Measurements from ENCODE around the gene PREX1.

PREX1 gene

DNA sequence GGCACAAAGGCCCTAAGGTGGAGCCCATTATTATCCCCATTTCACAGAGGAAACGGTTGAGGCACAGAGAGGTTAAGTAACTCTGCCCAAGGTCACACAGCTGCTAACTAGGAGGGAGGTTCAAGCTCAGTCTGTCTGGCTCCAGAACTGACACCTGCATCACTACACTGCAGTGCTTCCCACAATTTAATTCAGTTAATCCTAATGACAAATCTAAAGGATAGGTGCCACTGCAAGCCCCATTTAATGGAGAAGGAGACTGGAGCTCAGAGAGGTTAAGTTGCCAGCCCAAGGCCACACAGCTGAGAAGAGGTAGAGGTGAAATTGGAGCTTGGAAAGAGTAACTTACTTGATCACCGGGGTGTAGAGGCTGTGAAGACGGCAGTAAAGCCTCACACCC, 148.8 kb downstream of the PREX1 start:
- DNase-seq: no peak

DNA sequence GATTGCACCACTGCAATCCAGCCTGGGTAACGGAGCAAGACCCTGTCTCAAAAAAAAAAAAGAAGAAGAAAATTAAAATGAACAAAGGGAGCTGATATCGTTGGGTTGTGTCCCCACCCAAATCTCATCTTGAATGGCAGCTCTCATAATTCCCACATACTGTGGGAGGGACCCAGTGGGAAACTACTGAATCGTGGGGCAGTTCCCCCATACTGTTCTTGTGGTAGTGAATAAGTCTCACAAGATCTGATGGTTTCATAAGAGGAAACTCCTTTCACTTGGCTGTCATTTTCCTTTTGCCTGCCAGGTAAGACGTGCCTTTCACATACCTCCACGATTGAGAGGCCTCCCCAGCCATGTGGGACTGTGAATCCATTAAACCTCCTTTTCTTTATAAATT, 149.4 kb downstream of the PREX1 start:
- DNase-seq: no peak

DNA sequence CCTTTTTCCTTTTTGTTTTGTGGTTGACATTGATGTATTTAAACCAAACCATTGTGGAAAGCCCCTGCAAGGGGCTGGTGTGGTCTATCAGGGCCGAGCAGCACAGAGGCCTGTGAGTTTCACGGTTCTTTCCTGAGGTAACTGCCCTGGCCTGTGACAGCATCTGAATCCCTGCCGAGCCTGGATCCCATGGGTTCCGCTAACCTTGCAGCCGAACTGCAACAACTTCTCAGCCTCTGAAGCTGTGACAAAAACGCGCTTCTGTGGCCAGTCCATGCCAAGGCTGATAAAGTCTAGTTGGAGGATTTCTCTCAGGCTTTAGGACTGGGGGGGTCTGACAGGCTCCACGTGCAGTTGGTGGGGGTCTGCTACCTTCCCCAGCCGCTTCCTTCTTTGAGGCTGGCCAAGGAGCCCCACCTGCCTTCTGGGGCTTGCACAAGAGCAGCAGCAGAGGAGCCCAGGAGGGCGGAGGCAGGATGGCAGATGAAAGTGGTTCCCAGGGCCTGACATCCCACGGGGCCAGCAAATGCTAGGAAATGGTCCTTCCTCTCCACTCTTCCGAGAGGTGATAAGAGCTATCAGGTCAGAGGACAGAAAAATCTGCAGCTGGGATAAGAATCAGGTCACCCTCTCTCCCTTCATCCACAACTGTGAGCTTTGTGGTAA, 150.9 kb downstream of the PREX1 start:
- DNase-seq: no peak

DNA sequence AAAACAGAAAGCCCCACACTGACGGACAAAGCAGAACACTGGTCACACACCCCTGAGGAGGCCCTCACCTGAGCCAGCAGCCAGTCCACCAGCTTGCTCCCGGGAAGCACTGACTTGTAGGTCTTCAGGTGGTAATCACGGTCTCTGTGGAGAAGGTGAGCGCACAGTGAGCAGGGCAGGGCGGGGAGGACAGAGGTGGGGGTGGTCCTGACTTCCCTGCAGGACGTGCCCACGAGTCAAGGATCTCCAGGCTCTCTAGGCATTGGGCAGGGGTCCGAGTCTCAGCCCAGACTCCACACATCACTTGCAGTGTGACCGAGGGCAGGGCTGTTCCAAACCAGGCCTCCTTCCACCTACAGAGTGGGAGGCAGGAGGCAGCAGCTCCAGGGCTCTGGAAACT, 151.7 kb downstream of the PREX1 start:
- DNase-seq: no peak

DNA sequence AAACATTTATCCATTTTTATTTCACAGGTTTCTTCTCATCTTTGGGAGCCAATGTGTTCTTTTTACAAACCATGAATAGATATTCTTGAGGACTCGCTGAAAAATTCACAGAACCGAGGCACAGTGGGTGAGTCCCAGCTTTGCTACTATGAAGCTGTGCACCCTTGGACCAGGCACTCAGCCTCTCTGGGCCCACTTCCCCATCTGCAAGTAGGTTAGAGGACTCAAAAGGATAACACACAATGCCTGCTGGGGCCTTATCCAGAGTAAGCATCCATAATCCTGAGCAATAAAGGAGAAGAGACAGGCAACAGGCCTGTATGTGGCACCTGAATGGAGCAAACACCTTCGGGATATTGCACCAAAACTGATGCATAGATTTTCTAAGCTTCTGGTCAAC, 153.3 kb downstream of the PREX1 start:
- no peak for DNase-seq

DNA sequence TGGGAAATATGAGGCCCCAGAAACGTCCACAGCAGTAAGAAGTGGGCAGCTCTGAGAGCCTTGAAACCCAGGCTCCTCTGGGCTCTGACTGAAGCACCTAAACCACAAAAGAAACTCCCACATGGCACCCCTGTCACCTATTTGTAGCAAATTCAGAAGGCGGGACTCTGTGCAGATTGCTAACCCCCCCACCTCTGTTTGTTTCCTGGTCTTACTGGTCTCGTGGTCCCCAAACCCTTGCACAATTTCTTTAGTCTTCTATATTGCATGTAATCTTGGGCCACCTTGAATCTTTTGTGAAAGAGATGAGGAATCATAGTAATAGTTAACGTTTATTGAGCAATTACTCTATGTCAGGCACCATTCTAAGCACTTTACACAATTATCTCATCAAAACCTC, 154.3 kb downstream of the PREX1 start:
- DNase-seq: no peak

DNA sequence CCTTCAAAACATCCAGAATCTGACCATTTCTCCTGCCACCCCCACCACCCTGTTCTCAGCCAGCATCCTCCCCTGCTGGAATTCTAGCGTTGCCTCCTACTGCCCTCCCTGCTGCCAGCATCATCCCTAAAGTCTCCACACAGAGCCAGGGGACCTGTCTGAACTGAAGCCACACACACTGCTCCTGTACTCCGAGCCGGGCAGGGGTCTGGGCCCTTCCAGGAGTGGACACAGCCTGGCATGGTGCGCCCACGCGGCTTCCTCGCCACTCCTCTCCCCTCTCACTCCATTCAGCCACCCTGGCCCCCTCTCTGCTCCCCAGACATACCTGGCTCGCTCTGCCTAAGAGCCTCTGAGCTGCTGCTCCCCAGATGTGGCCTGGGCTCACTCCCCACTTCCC, 155.5 kb downstream of the PREX1 start:
- no peak for DNase-seq

DNA sequence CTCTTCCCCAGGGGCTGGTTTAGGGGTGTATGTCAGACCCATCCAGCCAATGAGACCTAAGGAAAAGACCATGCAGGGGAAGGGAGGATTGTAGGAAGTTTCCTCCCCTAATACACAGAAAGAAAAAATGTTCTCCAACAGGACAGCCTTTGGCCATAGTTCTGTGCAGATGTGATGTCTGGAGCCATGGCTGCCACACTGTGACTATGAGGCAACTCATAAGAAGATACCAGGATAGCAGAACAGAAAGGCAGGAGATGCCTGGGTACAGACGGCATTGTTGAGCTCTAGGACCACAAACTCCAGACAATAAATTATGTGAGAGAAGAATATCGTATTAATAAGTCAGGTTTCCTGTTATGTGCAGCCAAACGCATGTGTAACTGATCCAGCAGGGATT, 156.7 kb downstream of the PREX1 start:
- no peak for DNase-seq

DNA sequence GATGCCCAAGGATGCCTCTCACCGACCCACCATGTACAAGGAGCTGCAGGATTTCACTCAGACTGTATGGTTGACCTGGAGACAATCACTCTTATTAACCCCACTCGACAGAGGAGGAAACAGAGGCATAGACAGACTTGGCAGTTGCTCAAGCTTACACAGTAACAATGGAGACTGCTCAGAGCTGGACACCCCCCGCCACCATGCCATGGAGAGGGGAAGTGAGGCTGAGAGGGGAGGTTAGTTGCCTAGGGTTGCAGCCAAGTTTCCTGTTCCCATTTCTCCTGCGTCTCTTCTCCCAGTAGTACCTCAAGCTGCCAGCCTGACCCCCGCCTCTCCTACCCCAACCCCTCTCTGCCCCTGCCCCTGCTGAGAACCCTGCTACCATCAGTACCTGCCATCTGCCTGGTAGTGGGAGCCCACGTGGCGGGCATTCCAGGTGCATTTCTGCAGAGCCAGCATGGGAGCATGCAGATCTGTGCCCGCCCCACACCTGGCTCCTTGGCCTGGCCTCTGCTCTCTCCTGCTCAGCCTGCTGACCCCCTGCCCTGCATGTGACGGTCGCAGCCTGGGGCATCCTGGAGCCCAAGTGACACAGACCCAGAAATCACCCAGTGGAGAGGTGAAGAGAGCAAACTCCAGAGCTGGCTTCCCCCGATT, 157.7 kb downstream of the PREX1 start:
- DNase-seq: no peak

DNA sequence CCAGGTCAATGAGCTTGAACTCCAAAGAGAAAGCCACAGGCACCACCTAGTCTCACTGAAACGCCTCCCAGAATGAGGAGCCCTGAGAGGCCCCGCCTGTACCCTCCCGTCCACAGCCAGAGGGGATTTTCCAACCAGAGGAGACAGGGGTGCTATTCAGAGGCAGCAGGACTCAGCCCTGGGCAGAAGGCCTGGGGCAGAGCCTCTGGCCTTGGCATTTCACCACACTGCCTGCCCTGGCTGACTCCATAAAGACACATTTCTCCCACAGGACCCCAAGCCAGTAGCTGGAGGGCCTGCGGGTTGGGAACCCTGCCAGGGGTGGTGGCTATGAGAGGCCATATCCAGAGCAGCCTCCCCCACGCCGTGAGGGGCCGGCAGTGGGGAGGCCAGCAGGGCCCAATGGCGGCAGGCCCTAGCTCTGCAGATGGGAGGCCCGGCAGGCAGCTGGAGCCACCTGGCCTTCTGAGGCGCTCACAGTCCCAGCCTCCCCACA, 159.3 kb downstream of the PREX1 start:
- DNase-seq: no peak

DNA sequence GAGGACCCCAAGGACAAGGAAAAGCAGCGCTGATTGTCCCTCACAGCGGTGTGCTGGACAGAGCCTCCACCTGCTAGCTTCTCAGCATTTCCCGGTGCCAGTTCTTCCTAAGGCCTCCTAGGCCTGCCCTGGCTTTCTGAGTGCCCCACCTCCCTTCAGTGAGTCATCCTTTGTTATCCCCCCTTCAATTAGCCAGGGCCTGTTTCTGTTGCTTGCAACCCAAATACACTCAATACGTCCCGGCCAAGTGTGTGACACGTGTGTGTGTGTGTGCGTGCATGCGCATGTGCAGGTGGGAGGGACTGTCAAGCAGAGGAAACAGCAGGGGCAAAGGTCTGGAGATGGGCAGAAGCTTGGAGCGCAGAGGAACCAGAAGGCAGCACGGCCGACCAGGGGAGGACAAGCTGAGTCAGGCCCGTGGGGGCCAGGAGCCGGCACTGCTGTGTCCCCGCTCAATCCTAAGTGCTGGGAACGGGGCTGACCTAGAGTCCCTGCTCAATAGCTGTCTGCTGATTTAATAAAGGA, 159.8 kb downstream of the PREX1 start:
- DNase-seq: no peak

DNA sequence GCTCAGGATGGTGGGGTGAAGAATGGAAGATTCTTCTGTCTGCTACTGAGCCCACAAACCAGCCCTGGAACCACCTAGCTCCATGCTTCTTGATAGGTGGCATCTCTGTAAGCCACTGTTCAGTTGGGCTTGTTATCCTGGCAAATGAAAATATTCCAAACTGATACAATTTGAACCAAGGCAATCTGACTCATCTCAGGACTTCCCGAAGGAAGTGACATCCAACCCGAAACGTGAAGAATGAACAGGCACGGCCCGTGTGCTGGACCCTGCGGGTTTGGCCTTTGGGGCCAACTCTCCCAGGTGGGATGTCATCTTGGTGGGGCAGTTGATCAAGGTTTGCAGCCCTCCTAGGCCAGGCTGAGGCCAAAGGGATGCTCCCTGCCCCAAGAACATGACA, 160.3 kb downstream of the PREX1 start:
- DNase-seq: no peak

DNA sequence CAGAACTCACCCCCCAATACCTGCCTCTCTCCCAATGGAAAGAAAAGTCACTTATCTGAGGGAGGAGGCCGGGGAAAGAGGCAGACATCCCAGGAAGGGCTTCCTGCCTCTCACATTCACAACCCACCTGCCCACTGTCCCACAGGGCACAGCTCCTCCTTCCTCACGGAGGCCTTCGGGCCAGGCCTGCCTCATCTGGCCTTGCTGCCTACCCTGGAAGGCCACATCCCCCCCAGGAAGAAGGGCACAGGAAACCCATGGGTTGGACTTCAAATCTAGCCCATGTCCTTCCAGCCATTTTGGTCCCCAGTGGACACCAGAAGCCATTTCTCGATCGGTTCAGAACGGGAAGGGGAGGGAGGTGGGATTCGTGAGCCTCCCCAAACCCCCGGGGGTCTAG, 162.0 kb downstream of the PREX1 start:
- no peak for DNase-seq

DNA sequence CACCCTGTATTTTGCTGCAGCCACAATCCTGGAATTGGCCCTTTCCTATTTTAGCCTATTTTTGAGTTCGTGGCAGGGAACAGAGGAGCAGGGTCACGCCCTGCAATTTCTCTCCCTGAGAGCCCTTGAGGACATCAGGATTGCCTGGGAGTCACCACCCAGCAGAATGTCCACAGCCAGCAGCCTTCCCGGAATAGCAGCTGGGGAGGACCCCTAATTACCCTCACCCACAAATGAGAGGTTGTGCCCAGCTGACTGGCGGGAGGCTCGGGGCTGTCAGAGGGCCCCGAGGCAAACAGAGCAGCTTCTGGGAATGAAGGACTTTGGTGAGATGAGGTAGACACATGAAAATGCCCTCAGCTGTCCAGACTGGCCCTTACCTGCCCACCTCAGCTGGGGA, 165.1 kb downstream of the PREX1 start:
- no peak for DNase-seq

DNA sequence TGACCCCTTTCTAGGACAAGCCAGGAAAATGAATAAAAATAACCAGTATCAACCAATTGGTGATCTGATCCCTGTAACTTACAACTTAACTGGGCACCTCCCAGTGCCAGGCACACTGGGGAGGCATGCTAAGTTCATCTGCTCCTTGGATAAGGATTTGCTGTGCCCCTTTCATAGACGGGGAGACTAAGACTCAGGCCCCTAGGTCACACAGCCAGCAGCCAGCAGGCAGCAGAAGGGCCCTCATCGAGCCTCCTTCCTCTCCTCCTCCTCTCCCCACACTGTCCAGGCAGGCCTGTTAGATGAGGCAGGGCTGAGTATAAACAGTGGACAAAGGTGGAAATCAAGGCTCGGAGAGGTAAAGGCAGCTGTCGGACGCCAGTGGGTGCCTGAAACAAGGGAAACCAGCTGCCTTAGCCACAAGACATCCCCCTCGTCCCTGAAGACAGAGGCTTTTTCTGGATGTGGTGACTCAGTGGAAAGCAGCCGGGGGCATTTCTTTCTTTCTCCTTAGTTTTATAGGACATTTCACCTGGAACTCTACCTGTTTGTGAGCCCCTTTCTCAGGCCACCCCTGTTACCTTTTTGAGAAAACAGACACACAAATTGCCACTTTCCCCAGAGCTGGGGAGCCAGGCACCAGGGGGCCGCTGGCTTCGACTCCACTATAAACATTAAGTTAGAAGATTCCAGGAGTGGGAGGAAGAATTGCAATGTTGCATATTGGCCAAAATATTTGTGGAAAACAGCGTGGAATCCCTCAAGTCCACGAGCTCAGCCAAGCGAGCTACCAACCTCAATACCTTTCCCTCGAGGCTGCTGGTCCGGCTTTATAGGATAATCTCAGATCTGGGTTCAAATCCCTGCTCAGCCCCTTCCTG, 166.0 kb downstream of the PREX1 start:
- no peak for DNase-seq

DNA sequence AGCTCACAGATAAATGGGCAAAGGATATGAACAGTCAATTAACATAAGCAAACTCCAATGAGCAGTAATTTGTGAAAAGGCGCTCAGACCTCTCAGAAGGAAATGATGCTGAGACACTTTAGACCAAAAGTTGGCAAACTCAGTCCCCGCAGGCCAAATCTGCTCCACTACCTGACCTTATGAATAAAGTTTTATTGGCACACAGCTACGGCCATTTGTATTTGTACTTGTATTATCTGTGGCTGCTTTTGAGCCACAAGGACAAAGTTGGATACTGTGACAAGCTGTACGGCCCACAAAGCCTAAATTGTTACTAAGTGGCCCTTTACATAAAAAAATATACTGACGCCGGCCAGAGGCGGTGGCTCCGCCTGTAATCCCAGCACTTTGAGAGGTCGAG, 167.0 kb downstream of the PREX1 start:
- DNase-seq: no peak

DNA sequence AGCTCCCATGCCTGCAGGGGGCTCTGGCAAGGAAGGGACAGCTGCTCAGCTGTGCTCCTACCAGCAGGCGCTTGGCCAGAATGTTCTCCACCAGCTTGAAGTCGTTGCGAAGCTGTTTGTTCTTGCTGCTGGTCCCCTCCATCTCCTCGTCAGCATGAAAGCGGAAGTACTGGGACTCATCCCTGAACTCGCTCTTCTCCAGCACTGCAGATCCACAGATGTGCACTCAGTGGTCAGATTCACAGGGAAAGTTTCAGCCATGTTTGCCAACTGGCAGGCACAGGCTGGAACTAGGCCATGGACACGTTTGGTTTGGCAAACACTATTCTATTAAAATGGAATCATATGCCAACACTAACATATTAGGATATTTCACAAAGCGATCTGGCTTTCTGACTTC, 167.9 kb downstream of the PREX1 start:
- DNase-seq: no peak

DNA sequence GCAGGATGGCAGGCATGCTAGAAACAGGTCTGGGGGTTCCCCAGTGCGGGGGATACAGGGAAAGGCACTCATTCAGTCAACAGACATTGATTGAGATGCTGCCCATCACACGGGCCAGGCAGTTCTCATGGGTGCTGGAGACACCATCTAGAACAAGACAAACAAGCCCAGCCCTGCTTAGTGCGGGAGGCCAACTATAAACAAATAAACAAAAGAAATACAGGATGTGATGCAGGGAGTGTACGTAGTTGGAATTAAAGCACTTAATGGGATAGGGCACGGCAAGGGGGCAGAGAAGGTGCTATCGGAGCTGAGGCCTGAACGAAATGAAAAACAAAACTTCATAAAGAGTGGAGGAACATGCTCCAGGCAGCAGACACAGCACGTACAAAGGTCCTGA, 169.3 kb downstream of the PREX1 start:
- DNase-seq: no peak

DNA sequence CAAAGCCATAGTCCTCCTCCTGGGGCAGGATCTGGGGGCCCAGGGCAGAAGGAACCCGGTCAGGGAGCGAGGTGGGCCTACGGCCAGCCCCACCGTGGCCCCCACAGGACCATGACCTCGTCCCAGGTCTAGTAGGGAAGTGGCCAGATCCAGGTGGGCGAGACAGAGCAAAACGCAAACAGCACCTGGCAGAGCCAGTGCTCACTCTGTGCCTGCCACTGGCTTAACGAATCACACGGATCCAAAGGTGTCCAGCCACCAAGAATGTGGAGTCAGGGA, 169.7 kb downstream of the PREX1 start:
- DNase-seq: no peak

DNA sequence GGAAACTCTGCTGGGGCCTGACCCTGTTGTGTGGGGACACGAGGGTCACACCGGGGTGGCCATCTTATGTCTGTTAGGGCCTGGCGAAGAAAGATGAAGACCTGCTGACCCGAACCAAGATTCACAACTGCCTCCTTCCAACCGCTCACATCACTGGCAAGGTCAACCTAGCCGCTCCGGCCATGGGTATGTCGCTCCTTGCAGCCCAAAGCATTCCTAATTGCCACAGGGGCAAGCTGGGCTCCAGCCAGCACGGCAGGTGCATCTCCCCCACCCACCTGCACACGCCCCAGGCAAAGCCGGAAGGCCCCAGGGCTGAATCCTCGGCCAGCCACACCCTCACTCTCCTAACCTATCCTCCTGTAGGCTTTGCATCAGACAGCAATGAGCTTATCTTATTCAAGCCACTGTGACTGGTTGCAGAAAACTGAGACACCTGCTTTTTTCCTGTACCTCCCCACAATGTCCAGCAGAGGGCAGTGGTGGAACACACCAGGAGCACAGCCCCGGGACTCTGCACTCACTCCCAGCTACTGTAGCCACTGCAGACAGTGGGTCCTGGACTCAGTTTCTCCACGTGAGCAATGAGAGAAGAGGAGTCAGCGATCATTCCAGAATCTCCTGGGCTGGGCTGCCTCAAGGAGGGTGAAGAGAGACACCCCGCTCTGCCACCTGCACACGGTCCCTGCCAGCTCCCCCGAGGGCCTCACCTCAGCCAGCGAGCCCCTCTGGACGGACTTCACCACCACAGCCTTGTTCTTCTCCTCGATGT, 170.2 kb downstream of the PREX1 start:
- peak; percentile 69 for DNase-seq

DNA sequence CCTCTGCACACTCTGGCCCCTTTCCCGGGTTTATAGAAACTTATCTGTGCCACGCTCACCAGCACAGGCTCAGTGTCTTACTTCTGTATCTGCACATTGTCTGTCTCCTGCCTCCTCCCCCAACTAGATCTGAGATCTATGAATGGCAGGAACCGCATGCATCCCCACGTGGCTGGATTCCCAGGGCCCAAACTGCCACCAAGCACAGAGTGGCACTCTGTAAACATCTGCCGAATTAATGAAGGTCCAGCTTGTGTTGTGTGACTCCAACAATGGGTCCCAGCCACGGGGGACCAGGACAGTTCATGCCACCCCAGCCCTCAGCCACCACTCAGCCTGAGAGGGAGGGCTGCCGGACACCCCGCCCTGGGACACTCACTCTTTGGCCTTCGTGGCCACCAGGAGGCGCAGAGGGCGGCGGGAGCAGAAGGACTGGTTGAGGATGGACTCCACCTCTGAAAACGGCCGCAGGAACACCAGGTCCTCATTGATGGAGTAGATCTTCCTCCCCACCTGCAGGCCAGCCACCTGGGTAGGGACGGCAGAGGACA, 171.1 kb downstream of the PREX1 start:
- DNase-seq: no peak

DNA sequence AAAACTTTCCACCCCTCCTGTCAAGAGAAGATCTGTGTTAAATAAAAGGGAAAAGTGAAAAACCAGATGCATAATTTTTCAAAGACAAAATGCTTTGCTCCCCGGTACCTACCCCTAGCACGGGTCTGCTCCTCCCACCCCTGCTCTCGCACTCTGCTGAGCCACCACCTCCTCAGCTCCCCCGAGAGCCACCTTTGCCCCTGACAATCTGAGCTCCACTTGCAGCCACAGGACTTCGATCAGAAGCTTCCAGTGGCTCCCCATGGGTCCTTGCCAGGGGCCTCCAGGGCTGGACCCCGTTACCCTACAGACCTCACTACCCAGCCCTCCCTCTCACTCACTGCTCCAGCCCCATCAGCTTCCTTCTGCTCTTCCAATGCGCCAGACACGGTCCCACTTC, 171.7 kb downstream of the PREX1 start:
- DNase-seq: no peak

DNA sequence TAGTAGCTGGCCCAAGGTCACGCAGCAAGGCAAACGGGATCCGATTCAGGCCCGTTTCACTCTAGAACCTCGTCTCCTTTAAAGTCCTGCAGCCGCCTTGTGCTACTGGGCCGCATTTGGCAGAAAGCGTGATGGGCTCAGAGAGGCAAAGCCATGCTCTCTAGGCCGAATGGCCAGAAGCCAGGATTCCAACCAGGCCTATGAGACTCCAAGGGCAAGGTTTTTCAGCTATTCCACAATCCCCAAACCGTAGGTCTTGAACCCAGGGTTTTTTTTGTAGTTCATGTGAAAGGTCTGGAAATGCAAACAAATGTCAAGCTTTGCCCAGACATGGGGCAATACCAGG, 174.1 kb downstream of the PREX1 start:
- no peak for DNase-seq

All from fibroblast of skin of abdomen (primary cell).